Effector memory CD4-positive, alpha-beta T cell (primary cell): Measurements from ENCODE around the gene PRDM15.

Source experiments
- DNase-seq, 3 donors: peaks; one replicate each; pipeline ENCODE4 v3.0.0-alpha.2; 2020
- H3K27ac ChIP-seq: 2 replicates; pipeline ENCODE4 v1.7.0; 2013; ENCODE audit warnings: mild to moderate bottlenecking, low read length, moderate library complexity; ENCODE audit not compliant: insufficient read depth, poor library complexity, severe bottlenecking
- H3K27me3 ChIP-seq: replicated peaks from 2 replicates; pipeline ENCODE4 v1.7.0; 2013; ENCODE audit warnings: mild to moderate bottlenecking, low read length; ENCODE audit not compliant: insufficient read depth, control insufficient read depth, poor library complexity, severe bottlenecking
- H3K36me3 ChIP-seq: 2 replicates; pipeline ENCODE4 v1.7.0; 2013; ENCODE audit warnings: mild to moderate bottlenecking, low read length, moderate library complexity; ENCODE audit not compliant: control insufficient read depth, insufficient read depth
- H3K4me1 ChIP-seq: 2 replicates; pipeline ENCODE4 v1.7.0; 2013; ENCODE audit warnings: low read length, mild to moderate bottlenecking; ENCODE audit not compliant: control insufficient read depth, insufficient read depth, poor library complexity, severe bottlenecking
- H3K4me3 ChIP-seq: 2 replicates; pipeline ENCODE4 v1.7.0; 2013; ENCODE audit warnings: low read length, low read depth, mild to moderate bottlenecking; ENCODE audit not compliant: insufficient read depth, poor library complexity, severe bottlenecking
- H3K9me3 ChIP-seq: 2 replicates; pipeline ENCODE4 v1.7.0; 2013; ENCODE audit warnings: mild to moderate bottlenecking, low read length, moderate library complexity; ENCODE audit not compliant: control insufficient read depth

Gene PRDM15

GRCh38 chr21:41856572-41856971 is 22.6 kb downstream of the PRDM15 start:
- no peak for DNase-seq
- H3K9me3 ChIP-seq: no peaks in the 10 kb centered on the region
- no peak overlapping the region for H3K4me3 ChIP-seq
- H3K27ac ChIP-seq: no peak overlapping the region
- H3K4me1 ChIP-seq: no peaks in the 10 kb centered on the region
- H3K27me3 ChIP-seq: no peaks in the 10 kb centered on the region
- peaks cover 48% of the 10 kb centered on the region for H3K36me3 ChIP-seq

DNA sequence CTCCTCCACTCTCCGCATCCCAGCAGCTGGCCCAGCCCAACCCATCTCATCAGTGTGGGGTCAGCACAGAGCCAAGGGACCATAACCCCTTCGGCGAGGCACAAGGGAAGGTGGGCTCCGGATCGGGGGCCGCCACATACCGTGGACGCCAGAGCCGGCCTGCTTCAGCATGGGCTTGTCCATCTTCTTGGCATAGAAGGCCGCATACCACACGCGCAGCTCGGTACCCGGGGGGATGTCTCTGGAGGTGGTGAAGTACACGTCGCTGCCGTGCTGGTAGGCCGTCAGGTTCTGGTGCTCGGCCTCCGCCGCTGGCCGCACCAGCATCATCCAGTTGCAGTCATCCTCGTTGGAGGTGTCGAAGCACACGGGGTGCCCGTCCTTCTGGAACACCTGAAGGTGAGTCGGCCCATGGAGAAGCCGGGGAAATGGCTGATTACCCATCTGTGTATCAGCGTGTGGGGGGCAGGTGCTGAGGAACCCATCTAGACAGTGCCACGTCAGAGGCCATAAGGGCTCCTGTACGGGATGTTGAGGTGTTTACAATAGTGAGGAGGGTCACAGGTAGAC is 24.6 kb downstream of the PRDM15 start:
- DNase-seq: no peak
- Histone ChIP-seq H3K27ac (no peak overlapping the region), H3K27me3 (no peaks in the 10 kb centered on the region), H3K9me3 (no peaks in the 10 kb centered on the region), H3K4me1 (no peaks in the 10 kb centered on the region), H3K4me3 (no peak overlapping the region), H3K36me3 (peaks cover 44% of the 10 kb centered on the region)

DNA sequence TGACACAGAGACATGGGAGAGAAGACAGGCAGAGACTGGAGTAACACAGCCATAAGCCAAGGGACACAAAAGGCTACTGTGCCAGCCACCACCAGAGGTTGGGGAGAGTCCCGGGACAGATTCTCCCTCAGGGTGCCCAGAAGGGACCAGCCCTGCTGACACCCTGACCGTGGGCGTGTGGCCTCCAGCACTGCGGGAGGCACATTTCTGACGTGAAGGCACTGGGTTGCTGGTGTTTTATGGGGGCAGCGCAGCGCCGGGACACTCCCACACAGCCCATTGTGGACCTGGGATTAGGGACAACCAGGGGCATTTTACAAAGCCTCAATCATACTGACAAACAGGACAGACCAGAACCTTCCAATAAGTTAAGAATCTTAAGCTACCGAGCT is 26.2 kb downstream of the PRDM15 start:
- Histone ChIP-seq H3K27ac (no peak overlapping the region), H3K9me3 (no peaks in the 10 kb centered on the region), H3K36me3 (peaks cover 40% of the 10 kb centered on the region), H3K27me3 (no peaks in the 10 kb centered on the region), H3K4me3 (no peak overlapping the region), H3K4me1 (no peaks in the 10 kb centered on the region)
- no peak for DNase-seq

GRCh38 chr21:41852151-41852928 is 26.8 kb downstream of the PRDM15 start:
- peaks cover 42% of the 10 kb centered on the region for H3K36me3 ChIP-seq
- DNase-seq: no peak
- no peak overlapping the region for H3K4me3 ChIP-seq
- H3K4me1 ChIP-seq: no peaks in the 10 kb centered on the region
- no peak overlapping the region for H3K27ac ChIP-seq
- H3K9me3 ChIP-seq: no peaks in the 10 kb centered on the region
- H3K27me3 ChIP-seq: no peaks in the 10 kb centered on the region

- Histone ChIP-seq H3K27ac (no peak overlapping the region), H3K27me3 (no peaks in the 10 kb centered on the region), H3K36me3 (peaks cover 38% of the 10 kb centered on the region), H3K9me3 (no peaks in the 10 kb centered on the region), H3K4me1 (no peaks in the 10 kb centered on the region), H3K4me3 (no peak overlapping the region)
- DNase-seq: no peak
Observed at GRCh38 chr21:41851090-41851790, 27.9 kb downstream of the PRDM15 start.

- no peak for DNase-seq
- no peaks in the 10 kb centered on the region for H3K9me3 ChIP-seq
- H3K27ac ChIP-seq: no peak overlapping the region
- no peaks in the 10 kb centered on the region for H3K4me1 ChIP-seq
- H3K4me3 ChIP-seq: no peak overlapping the region
- no peaks in the 10 kb centered on the region for H3K27me3 ChIP-seq
- H3K36me3 ChIP-seq: peaks cover 34% of the 10 kb centered on the region
Observed at GRCh38 chr21:41850085-41850484, 29.1 kb downstream of the PRDM15 start.

- H3K36me3 ChIP-seq: peaks cover 24% of the 10 kb centered on the region
- no peaks in the 10 kb centered on the region for H3K4me1 ChIP-seq
- H3K27me3 ChIP-seq: no peaks in the 10 kb centered on the region
- H3K27ac ChIP-seq: no peak overlapping the region
- no peak for DNase-seq
- H3K4me3 ChIP-seq: no peak overlapping the region
- no peaks in the 10 kb centered on the region for H3K9me3 ChIP-seq
Observed at GRCh38 chr21:41848958-41849580, 30.1 kb downstream of the PRDM15 start.

DNA sequence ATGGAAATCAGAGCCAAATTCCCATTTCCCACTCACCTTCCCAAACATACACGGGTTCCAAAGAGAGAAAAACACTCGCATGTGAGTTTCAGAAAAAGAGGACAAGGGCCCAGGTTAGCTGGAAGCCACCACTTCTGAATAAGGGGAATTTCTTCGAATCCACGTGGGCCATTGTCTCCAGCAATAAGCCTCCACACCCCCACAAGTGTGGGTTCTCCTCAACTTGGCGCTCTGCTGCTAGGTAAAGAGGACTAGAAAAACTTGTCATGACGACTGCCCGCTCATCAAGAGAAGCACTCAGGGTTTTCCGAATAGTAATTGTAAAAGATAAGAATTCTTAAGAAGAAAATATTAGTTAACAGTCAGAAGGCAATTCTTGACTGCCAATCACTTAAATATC is 30.6 kb downstream of the PRDM15 start:
- Histone ChIP-seq H3K4me3 (no peak overlapping the region), H3K27me3 (no peaks in the 10 kb centered on the region), H3K27ac (no peak overlapping the region), H3K4me1 (no peaks in the 10 kb centered on the region), H3K36me3 (peaks cover 18% of the 10 kb centered on the region), H3K9me3 (no peaks in the 10 kb centered on the region)
- DNase-seq: no peak

DNA sequence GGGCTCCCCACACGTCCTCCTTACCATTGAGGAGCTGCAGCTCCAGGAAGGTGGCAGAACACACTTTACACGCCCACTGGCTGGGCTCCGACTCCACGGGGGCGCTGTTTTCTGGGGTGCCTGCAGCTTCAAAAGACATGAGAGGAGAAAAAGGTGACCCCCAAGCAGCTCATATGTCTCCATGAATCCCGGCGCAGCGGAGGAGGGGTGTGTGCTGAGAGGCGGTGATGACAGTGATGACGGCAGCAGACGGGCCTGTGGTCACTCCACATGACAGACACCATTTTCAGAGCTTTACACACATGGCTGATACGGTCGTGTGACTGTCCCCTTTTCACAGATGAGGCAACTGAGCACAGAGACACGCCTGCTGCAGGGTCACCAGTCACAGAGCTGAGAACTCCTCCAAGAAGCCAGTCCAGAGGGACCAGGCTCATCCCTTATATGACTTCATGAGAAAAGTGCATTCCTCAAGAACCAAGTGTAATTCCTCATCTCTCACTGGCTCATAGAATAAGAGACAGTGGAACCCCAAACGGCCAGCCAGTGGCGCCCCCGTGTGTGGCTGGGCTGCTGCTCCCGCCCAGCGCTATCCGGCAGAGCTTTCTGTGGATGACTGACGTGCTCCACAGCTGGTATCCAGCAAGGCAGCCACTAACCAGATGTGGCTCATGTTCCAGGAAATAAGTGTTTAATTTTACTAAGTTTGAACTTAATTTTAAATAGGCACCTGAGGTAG is 31.9 kb downstream of the PRDM15 start:
- peaks cover 13% of the 10 kb centered on the region for H3K36me3 ChIP-seq
- H3K27me3 ChIP-seq: no peaks in the 10 kb centered on the region
- DNase-seq: no peak
- no peak overlapping the region for H3K27ac ChIP-seq
- no peak overlapping the region for H3K4me3 ChIP-seq
- H3K4me1 ChIP-seq: no peaks in the 10 kb centered on the region
- no peaks in the 10 kb centered on the region for H3K9me3 ChIP-seq
